ENCODE data around the gene ADAMTS4.
A peak's percentile ranks its signal among the peaks of the same experiment; 100 is the strongest.

DNA sequence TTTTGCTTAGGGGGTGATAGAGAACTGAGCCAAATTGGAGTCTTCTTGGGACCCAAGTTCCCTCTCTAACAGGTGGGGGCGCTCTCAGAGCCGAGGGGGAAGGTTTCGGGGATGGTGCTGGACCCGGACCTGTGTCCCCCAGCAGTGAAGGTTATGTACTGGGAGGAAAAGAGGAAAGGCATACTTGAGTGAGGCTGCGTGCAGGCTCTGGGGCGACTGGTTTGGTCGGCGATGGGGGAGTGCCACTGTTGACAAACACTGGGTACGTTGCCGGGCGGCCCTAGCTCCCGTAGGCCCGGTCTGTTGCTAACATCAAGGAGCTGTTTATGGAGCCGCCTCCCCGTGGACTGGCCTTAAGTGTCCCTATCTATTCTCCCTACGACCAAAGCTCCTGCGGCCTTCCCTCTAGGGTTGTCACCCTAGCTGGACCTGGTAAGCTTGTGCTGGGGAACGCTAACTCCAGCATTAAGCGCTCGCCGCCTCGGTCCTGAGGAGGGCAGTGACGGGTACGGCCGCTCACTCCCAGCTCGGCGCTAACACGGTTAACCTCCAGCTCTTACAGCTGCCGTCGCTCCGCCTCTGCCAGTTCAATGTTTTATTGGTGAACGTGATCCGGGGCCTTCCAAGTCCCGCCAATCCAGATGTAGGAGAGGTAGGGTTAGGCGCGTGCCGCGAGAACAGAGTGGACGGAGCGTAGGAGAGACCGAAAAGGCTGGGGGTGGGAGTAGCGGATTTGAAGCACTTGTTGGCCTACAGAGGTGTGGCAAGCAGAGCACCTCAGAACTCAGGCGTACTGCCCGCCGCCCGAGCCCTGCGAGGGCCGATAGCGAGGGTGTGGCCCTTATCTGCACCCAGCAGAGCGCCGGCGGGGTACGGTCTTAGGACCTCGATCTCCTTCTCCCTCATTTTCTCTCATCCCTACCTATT, 32.8 kb downstream of the ADAMTS4 start, which contains the start of gene PPOX:
- TF ChIP-seq POLR2A (IDR thresholded peaks at IDR 0.05; ENCODE audit: low read depth, low read length), result peak; percentile 21
- TF ChIP-seq, protein P1, sequence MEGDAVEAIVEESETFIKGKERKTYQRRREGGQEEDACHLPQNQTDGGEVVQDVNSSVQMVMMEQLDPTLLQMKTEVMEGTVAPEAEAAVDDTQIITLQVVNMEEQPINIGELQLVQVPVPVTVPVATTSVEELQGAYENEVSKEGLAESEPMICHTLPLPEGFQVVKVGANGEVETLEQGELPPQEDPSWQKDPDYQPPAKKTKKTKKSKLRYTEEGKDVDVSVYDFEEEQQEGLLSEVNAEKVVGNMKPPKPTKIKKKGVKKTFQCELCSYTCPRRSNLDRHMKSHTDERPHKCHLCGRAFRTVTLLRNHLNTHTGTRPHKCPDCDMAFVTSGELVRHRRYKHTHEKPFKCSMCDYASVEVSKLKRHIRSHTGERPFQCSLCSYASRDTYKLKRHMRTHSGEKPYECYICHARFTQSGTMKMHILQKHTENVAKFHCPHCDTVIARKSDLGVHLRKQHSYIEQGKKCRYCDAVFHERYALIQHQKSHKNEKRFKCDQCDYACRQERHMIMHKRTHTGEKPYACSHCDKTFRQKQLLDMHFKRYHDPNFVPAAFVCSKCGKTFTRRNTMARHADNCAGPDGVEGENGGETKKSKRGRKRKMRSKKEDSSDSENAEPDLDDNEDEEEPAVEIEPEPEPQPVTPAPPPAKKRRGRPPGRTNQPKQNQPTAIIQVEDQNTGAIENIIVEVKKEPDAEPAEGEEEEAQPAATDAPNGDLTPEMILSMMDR (IDR thresholded peaks at IDR 0.05; ENCODE audit: extremely low read depth in 1 of 2, insufficient read depth in 1 of 2, low read depth in 1 of 2, low read length in 2 of 2), result peak; percentile 42 to 60
- TF ChIP-seq EZH2 (IDR thresholded peaks at IDR 0.05; ENCODE audit: borderline replicate concordance, low read depth, low read length, severe bottlenecking), result no peak
- TF ChIP-seq MYC (IDR thresholded peaks at IDR 0.05; ENCODE audit: low read depth, low read length), result no peak
- TF ChIP-seq JUN (IDR thresholded peaks at IDR 0.05; ENCODE audit: borderline replicate concordance, insufficient read depth, insufficient read length, low read depth), result no peak
- peak; percentile 71 for TF ChIP-seq POLR2AphosphoS5 (IDR thresholded peaks at IDR 0.05; ENCODE audit: insufficient read depth, low read depth, low read length)
- no peak for TF ChIP-seq GATA2 (IDR thresholded peaks at IDR 0.05; ENCODE audit: insufficient read depth, insufficient read length, low read depth, low read length)
- TF ChIP-seq, protein P2, sequence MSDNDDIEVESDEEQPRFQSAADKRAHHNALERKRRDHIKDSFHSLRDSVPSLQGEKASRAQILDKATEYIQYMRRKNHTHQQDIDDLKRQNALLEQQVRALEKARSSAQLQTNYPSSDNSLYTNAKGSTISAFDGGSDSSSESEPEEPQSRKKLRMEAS (IDR thresholded peaks at IDR 0.05; ENCODE audit: insufficient read depth, insufficient read length), result peak; percentile 63

Data from endothelial cell of umbilical vein (primary cell).